Measurements from ENCODE around the gene ZFP69B.
"Not testable (repeated sequence)": the region's sequence is repeated elsewhere in the genome, so short reads cannot be mapped to it uniquely, and the experiment has no call there.

Gene ZFP69B

GRCh38 chr1:40438391-40439015, 11.8 kb upstream of the ZFP69B start:
- no peak for FAIRE-seq

- FAIRE-seq = no peak
Measured at GRCh38 chr1:40439247-40439646, 11.0 kb upstream of the ZFP69B start.

GRCh38 chr1:40450495-40451237, 390 bp downstream of the ZFP69B start:
- no peak for FAIRE-seq

- FAIRE-seq = no peak
Measured at GRCh38 chr1:40451238-40451585, 936 bp downstream of the ZFP69B start.

- no peak for FAIRE-seq
Measured at GRCh38 chr1:40454873-40455272, 4.6 kb downstream of the ZFP69B start.

- FAIRE-seq = no peak
Measured at GRCh38 chr1:40462956-40463590, 12.8 kb downstream of the ZFP69B start.

GRCh38 chr1:40469327-40469726, 19.1 kb downstream of the ZFP69B start:
- no peak for FAIRE-seq

- FAIRE-seq = no peak
Measured at GRCh38 chr1:40475268-40475667, 25.0 kb downstream of the ZFP69B start.

GRCh38 chr1:40476924-40477677, 26.8 kb downstream of the ZFP69B start, which contains the start of gene ZFP69:
Gene ZFP69 (plus strand): TSS chr1:40477290. CDS start chr1:40479362, 2,072 bp downstream.
- no peak for FAIRE-seq

GRCh38 chr1:40477678-40478053, 27.4 kb downstream of the ZFP69B start:
- no peak for FAIRE-seq

GRCh38 chr1:40478276-40478675, 28.0 kb downstream of the ZFP69B start:
- FAIRE-seq = no peak

GRCh38 chr1:40479156-40479555, 28.9 kb downstream of the ZFP69B start:
- no peak for FAIRE-seq

- FAIRE-seq = no peak
Measured at GRCh38 chr1:40495315-40495903, 45.1 kb downstream of the ZFP69B start.

GRCh38 chr1:40502651-40503050, 52.4 kb downstream of the ZFP69B start:
- FAIRE-seq = not testable (repeated sequence)

GRCh38 chr1:40507973-40508372, 57.7 kb downstream of the ZFP69B start:
- FAIRE-seq = no peak

- FAIRE-seq = no peak
Measured at GRCh38 chr1:40508375-40509341, 58.4 kb downstream of the ZFP69B start, which contains the start of gene EXO5. Gene EXO5 (plus strand): TSS chr1:40508767. CDS start chr1:40514545, 5,778 bp downstream.

Measured in endometrium (tissue), 2 donors.